Stimulated activated CD8-positive, alpha-beta memory T cell treated with anti-CD3 and anti-CD28 coated beads, Interleukin-15, amount 100 ng/mL, for 48 hours (primary cell): ENCODE measurements around the gene GSTO2.
"Not testable (repeated sequence)": the region's sequence is repeated elsewhere in the genome, so short reads cannot be mapped to it uniquely, and the experiment has no call there.

Source experiments
- DNase-seq, 2 donors: peaks; one replicate each; pipeline ENCODE4 v3.0.0-alpha.2; 2020; ENCODE audit warnings: low read depth in 2 of 2

GSTO2 gene

DNA sequence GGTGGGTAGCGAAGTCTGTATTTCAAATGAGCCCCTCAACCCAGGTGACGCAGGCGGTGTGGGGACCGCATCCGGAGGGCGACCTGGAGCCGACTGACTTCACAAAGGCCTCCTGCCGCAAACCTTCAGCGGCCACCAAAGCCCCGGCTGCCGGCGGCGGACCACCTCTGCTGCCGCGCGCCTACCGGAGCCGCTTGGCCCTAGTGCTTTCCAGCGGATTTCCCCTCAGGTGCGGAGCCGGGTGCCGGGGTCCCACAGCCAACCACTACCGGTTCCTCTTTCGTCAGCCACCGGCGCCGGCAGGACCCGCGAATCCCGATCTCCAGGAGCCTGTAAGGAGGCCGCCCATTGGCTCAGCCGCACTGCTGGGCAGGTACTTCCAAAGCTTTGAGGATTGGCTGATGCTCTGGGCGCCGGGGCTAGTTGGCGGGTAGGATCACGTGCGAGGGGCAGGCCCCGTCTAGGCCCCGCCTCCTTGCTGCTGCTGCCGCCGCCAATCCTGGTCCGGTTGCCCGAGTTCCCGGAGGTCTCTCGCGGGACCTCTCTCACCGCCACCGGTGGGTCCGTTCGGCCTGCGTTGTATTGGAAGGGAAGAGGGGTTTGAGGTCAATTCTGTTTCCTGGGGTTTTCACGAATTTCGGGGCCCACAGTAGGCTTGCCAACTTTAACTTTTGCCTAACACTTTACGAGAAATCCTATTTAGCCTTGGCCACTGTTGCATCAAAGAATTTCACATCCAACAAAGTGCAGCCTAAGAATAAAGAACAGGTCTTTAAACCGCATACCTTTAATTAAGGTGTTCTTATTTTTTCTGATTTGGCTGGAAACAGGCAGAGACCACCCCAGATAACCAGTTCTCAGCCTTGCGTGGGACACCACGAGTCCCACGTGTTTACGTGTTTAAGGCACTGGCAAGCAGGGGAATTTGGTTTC is at the start of gene GSTO2:
GSTO2 (plus strand) TSS at position 472 of the 933 bp plus-strand sequence. CDS start 5,732 bp downstream, outside the sequence.
- peak; percentile 98 to 99 for DNase-seq

GRCh38 chr10:104220522-104220921 is 48.5 kb upstream of the GSTO2 start:
- DNase-seq = no peak

DNA sequence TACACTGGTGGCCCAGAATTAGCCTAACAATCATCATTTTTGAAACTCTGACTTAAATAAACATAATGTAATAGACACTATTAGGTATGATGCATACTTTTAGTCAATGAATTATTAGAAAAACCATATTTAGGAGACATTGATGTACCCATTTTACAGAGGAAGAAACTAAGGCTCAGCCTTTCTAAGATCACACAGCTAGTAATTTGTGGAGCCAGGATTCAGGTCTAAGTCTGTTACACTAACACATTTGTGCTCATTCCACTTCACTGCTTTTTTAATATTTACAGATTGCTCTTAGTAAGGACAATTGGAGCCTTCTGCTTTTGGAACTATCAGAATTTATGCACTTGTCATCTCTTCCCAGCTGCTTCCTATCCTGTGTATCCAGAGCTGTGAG is 45.7 kb upstream of the GSTO2 start:
- no peak for DNase-seq

DNA sequence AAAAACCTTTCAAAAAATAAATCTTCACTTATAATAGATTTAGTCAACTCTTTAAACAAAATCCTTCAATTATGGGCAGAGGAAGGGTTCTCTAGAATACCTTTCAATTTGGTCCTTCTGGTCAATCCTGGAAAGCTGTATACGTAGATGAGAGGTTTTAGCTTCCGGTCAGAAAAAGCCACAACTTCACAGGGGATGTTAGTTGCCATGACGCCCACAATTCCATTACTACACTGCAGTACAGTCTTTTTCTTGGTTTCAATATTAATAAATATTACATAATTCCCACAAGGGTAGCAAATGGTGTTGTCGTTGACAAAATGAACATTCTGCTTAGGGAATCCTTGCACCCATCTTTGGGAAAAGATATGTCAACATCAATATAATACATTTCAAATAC is 38.5 kb upstream of the GSTO2 start:
- DNase-seq = no peak

DNA sequence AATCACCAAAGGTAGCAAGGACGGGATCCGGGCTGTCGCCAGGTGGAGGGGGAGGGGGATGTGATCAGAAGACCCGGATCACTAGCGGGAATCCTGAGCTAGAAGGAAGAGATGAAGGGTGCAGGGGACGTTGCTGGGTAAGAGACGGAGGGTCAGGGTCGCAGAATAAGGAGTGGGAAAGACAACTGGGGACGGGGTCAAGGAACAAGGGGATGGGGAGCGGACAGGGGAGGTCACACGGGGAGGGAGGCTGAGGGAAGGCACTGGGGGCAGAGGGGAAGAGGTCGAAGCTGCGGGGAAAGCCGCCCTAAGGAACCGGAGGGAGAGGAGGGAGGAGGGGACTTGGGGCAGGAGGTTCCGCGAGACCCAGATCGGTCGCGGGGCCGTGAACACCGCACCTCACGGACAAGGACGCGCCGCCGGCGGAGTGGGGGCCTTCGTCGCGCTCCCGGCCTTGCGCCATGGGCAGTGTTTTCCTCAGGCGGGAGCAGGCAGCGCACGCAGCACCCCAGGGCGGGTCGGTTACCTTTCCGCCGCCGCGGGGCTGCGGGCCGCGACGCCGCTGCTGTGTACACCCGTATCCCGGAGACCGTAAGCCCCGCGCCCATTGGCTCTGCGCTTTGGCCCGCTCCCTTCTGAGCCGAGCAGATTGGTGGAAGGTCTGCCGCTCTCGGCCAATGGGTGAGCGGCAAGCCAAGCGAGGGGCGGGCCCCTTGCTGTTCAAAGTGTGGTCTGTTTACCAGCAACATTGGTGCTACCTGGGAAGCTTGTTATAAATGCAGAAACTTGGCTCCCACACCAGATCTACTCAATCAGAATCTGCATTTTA is 37.0 kb upstream of the GSTO2 start, which contains the start of gene CFAP43:
CFAP43 (minus strand) TSS at position 581 of the 829 bp plus-strand sequence; CDS start at position 463, 118 bp downstream.
- DNase-seq = peak; percentile 97

DNA sequence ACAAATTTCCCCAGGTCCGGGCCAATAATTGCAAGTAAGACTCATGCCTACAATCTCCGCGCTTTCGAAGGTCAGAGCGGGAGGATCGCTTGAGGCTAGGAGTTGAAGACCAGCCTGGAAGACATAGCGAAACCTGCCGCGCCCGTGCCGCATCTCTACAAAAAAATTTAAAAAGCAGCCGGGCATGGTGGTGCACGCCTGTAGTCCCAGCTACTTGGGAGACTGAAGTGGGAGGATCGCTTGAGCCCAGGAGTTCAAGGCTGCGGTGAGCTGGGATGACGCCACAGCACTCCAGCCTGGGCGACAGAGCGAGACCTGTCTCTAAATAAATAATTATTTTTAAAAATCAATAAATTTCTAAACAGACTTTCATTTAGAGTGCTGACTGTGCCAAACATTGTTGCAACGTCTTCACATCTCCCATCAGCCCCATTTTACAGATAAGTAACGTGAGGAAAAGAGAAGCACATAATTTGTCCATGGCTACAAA is 36.3 kb upstream of the GSTO2 start:
- DNase-seq = no peak

- DNase-seq = no peak
Observed at GRCh38 chr10:104233817-104234216, 35.2 kb upstream of the GSTO2 start.

GRCh38 chr10:104234934-104235333 is 34.0 kb upstream of the GSTO2 start:
- no peak for DNase-seq

DNA sequence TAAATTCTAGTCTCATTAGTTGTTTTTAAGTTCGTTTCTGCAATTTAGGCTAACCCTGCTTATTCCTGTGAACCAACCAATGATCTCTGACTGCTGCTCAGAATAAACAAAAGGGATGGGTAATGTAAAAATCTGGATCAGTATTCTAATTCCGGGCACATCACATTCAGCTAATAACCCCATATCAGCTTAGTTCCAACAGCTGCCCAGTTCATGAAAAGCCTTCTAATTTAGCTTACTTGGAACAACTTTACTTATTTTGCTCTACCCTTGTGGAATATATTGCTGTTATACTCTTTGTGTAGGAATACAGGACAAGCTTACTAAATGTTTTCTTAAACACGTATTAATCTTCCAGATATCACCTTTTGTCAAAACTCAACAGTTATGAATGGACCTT is 33.2 kb upstream of the GSTO2 start:
- no peak for DNase-seq

DNA sequence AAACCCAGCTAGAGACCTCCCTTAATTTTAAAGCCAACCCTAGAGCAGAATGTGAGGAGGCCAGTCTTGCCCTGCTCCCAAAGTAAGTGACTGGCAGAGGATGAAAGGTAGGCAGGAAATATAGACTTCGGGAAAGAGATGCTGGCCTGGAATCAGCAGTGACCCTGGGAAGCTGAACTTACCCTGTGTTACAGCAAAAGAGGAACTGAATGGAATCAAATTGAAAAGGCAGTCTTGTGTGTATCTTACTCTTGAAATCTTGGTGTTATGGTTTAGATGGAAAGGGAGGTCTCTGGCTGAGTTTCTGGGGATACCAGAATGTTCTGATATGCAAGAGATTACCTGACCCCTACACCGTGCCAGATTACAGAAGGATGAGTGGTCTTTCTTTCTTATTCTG is 28.9 kb upstream of the GSTO2 start:
- DNase-seq = no peak

DNA sequence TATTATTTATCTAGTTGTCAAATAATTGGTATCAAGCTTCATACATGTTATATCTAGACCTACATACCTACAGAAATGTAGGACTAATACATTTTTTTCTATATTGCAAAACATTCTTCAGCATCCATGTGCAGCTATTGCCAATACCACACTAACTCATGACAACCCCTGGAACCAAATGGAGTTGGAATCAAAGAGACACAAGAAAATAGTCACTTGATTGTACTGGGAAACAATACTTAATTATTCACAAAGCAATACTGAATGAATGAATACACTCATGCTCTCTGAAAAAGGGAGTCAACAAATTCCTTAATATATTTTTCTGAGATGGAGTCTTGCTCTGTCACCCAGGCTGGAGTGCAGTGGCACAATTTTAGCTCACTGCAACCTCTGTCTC is 26.4 kb upstream of the GSTO2 start:
- DNase-seq = no peak

DNA sequence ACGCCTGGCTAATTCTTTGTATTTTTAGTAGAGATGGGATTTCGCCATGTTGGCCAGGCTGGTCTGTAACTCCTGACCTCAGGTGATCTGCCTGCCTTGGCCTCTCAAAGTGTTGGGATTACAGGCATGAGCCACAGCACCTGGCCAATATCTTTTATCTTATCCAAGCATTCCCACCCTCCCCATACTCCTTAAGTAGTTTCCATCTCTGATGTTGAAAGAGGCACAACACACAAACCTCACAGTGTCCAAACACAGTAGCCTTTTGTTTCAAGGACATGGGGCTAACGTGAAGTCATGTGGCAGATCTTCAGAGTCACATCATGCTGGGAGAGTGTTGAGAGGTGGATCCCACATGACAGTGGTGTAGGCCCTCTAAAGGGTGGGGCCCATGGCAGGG is 26.0 kb upstream of the GSTO2 start:
- DNase-seq = not testable (repeated sequence)

GRCh38 chr10:104243512-104243911 is 25.5 kb upstream of the GSTO2 start:
- no peak for DNase-seq

DNA sequence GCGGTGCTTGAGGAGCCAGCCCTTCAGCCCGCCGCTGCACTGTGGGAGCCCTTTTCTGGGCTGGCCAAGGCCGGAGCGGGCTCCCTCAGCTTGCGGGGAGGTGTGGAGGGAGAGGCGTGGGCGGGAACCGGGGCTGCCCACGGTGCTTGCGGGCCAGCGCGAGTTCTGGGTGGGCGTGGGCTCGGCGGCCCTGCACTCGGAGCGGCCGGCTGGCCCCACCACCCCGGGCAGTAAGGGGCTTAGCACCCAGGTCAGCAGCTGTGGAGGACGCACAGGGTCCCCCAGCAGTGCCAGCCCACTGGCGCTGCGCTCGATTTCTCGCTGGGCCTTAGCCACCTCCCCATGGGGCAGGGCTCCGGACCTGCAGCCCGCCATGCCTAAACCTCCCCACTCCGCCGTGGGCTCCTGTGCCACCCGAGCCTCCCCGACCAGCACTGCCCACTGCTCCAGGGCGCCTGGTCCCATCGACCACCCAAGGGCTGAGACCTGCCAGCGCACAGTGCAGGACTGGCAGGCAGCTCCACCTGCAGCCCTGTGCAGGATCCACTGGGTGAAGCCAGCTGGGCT is 23.8 kb upstream of the GSTO2 start:
- DNase-seq = no peak

DNA sequence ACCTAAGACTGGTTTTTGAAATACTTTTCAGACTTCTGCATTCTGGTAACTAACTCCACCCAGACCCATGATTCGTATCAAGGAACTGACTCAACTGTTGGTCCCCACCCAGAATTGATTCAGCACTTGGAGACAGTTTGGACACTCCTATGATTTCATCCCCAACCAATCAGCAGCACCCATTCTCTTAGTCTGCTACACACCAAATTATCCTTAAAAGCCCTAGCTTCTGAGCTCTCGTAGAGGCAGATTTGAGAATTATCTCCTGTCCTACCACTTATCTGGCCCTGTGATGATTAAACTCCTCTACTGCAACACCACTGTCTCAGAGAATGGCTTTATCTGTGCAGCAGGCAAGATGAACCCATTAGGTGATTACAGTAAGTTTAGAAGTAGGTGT is 22.0 kb upstream of the GSTO2 start:
- no peak for DNase-seq

DNA sequence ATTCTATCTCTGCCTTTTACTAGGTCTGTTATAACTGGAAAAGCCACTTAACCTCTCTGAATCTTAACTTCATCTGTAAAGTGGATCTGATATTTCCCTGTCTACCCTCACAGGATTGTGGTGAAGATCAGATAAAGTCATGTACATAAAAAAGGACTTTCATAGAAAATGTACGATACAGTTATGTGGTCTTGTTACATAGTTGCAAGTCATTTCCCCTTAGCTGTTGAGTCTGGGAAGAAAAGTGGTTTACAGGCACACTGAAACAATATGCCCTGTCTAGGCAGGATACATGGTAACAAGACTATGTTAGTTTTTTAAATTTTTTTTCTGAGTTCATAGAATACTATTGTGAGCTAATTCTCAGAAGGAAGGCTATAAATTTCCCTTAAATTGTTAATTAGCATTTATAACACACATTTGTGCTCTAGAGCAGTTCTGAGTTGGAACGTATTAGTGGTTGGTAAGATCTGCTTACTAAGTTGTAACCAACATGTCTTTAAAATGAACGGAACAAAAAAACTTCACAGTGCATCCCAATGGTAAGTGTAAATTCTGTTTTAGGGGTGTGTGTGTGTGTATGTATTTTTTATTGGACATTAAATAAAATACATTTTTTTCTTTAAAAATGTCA is 21.4 kb upstream of the GSTO2 start:
- no peak for DNase-seq

DNA sequence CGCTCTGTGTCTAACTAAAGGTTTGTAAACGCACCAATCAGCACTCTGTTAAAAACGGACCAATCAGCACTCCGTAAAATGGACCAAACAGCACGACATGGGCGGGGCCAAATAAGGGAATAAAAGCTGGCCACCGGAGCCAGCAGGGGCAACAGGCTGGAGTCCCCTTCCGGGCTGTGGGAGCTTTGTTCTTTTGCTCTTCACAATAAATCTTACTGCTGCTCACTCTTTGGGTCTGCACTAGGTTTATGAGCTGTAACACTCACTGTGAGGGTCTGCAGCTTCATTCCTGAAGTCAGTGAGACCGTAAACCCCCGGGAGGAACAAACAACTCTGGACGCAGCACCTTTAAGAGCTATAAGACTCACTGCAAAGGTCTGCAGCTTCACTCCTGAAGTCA is 20.1 kb upstream of the GSTO2 start:
- not testable (repeated sequence) for DNase-seq

DNA sequence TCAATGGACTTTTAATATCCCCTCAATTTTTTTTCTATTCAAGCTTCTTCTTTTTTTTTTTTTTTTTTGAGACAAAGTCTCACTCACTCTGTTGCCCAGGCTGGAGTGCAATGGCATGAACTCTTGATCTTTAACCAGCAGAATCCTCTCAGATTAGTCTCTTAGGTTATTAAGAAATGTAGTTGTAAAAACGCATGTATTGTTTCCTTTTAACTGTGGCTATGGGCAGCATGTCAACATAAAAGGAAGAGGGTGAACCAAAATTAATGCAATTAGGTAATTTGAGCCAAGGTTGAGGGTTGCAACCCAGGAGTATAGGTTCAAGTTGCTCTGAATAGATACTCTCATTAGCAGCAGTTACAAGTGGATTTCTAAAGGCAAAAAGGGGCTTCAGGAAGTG is 18.6 kb upstream of the GSTO2 start:
- no peak for DNase-seq

DNA sequence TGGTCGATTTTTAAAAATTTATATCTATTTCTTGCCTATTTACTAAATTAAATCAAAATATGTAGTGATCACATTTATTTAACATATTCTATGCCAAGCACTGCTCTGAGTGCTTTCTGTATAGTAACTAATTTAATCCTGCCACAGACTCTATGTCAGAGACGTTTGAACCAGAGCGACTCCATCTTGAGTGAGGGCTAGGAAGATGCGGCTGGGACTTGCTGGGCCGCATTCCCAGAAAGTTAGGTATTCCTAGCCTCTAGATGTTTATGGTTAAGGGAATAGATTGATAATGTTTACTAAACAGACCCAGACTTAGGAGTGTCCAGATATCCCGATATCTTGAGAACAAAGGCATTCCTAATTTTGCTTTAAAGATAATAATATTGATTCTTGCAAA is 17.5 kb upstream of the GSTO2 start:
- no peak for DNase-seq

DNA sequence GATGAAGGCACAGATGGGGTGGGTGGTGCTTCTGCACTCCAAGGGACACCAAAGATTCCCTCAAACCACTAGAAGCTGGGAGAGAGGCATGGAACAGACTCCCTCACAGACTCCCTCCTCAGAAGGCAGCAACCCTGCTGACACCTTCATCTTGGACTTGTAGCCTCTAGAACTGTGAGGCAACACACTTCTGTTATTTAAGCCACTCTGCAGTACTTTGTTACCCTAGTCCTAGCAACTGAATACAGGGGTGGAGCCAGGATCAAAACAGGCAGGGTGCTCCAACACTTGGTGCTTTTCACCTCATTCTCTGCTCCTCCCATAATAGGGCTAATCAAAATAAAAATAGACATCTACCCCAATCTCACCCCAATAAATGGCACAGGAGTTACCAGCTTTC is 16.6 kb upstream of the GSTO2 start:
- DNase-seq = no peak

DNA sequence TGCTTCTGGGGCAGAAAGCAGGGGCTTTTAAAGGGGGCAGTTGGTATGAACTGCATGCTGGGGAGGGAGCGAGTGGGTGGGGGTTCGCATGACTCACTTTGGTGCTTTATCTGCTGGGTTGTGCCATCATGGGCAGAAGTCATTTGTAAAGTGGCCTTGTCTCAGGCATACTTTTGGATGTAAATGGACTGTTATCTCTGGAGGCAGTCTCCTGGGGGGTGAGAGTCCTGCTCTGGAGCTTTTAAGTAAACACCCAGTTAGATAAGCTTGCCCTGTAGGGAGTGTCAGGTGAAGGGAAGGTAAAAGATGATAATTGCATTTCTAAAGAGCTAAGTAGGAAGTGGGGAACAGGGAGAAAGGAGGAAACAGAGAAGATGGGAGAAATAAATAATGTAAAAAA is 15.9 kb upstream of the GSTO2 start:
- DNase-seq = no peak
